SK-N-MC (cell line): ENCODE measurements around the gene CFLAR.
"Not testable (repeated sequence)": the region's sequence is repeated elsewhere in the genome, so short reads cannot be mapped to it uniquely, and the experiment has no call there.

Experiments
- EZH2 ChIP-seq: fragments of 200-600 bp; sonication (generic); IDR thresholded peaks from one replicate; pipeline ENCODE4 v1.6.1; 2017; ENCODE audit warnings: antibody characterized with exemption
- FOXP2 ChIP-seq: optimal IDR thresholded peaks from 2 replicates; pipeline ENCODE3; 2011; ENCODE audit warnings: mild to moderate bottlenecking, moderate library complexity; ENCODE audit not compliant: insufficient read depth; ENCODE audit errors: extremely low read length, control extremely low read depth
- POLR2AphosphoS5 ChIP-seq: IDR thresholded peaks from 2 replicates; pipeline ENCODE4 v1.6.1; 2012; ENCODE audit warnings: mild to moderate bottlenecking, low read depth, low read length, borderline replicate concordance

DNA sequence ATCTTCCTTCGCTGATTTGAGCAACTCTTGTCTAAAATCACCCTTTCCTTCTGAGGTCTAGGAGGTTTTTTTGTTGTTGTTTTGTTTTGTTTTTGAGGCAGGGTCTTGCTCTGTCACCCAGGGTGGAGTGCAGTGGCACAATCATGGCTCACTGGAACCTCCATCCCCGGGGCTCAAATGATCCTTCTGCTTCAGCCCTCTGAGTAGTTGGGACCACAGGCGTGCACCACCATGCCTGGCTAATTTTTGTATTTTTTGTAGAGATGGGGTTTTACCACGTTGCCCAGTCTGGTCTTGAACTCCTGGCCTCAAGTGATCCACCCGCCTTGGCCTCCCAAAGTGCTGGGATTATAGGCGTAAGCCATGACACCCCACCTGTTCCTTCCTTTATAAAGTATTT, 68.3 kb downstream of the CFLAR start:
- not testable (repeated sequence) for TF ChIP-seq POLR2AphosphoS5, EZH2, FOXP2
